SH-SY5Y (cell line): ENCODE results near the gene DGKA.

ENCODE experiments used
- GATA2 ChIP-seq: IDR thresholded peaks from 2 replicates; pipeline ENCODE4 v1.6.1; 2011; ENCODE audit warnings: mild to moderate bottlenecking, low read depth, low read length
- GATA3 ChIP-seq: IDR thresholded peaks from 2 replicates; pipeline ENCODE4 v1.6.1; 2011; ENCODE audit warnings: low read depth, mild to moderate bottlenecking, low read length, moderate library complexity

Gene DGKA

DNA sequence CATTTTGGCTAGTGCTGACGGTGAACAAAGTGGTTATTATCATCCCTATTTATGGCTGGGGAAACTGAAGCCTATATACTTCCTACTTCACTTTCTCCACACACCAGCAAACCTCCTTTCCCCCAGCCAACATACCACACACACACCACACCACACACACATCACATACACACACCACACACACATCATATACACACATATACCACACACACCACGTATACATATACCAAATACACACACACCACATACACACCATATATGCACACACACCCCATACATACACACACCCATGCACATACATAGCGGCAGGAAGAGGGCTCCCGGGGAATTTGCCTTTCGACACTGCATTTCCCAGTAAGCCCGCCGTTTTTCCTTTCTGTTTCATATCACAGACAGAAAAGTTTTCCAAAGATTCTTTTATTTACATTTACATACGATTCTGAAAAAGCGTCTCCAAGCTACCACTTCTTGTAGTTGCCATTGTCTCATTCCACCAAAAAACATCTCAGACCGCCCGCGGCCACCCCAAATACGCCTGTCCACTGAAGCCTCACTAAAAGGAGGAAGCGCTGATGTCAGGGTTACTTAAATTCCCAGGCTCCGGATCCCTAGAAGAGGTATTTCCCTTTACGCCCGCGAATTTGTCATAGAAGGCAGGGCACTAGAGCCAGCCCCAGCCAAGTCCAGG lies 42.1 kb downstream of the DGKA start:
- no peak for TF ChIP-seq GATA3
- TF ChIP-seq GATA2: no peak

DNA sequence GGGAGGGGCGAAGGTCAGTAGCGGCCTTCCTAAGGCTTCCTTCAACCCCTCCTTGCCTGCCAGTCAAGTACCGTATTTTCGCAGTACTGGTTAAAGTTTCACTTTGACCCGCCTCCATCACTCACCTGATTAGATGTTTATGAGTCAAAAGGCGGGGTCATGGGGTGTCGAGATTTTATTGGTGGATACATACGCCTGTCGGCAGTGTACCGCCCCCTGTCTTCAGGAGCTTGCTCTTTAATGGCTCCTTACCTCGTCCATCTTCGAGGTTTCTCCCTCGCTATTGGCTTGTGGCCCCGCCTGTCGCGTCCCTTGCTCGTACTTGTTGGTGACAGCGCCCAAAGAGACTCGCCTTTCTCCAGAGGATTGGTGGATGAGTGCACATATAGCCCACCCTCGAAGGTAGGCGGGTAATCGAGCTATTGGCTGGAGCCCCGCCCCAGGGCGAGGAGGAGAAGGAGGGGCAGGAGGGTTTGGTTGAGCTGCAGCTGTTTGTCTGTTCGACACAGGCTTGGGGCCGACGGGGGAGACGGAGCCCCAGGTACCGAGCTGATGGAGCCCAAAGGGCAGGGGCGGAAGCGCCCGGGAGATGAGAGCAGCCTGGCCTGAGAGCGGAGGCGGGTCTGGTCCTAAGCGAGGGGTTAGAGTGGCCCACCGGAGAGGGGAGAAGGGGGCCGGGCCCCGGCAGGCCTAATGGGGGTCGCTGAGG lies 42.8 kb downstream of the DGKA start, which contains the start of gene RAB5B:
TSS of gene RAB5B (plus strand) at position 480 of the 709 bp plus-strand sequence. CDS start 12,883 bp downstream, outside the sequence.
- TF ChIP-seq GATA3 (no peak), GATA2 (no peak)

DNA sequence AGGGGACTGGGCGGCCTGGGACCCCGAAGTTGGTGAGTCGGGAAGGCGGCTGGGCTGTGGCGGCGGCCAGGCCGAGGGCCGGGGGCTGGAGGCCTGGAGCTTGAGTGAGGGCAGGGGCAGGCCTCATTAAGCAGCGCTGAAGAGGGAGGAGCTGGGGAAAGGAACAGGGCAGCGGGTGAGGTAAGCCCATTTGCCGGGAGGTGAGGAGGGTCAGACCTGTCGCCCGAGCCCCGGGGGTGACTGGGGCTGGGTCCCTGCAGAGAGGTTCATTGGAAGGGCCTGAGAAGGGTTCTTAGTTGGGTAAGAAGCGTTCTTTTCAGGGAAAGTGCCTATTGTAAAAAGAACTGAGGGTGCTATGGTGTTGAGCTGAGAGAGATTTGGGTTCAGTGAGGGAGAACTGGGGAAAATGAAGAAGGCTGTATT lies 43.4 kb downstream of the DGKA start:
- no peak for TF ChIP-seq GATA2
- no peak for TF ChIP-seq GATA3

DNA sequence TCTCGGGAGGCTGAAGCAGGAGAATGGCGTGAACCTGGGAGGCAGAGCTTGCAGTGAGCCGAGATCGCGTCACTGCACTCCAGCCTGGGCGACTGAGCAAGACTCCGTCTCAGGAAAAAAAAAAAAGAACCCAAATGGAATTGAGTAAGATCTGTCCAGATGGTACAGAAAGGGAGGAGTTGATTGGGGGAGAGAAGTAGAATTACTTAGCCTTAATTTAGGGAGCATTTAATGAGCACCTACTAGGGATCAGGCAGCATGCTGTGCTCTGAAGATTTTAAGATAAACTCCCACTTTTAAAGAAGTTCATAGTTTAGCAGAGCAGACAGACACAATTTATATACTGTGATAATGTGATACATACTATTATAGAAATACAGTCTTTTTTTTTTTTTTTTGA lies 47.4 kb downstream of the DGKA start:
- TF ChIP-seq GATA3: no peak
- TF ChIP-seq GATA2: no peak

DNA sequence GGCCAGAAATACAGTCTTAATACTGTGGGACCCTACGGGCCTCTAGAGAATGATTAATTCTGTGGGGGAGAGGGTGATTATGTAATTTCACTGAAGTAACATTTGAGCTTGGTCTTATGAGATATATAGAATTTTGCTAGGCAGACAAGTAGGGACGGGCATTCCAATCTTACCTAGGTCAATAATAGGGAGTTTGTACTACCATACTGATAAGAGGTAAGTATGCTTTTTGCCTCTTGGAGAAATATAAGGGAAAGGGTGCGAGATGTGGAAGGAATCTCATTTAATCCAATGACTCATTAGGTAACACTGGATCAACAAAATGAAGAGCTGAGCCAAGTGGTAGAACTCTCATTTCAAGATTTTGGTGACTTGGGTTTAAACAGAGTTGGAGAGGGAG lies 48.1 kb downstream of the DGKA start:
- TF ChIP-seq GATA3: no peak
- TF ChIP-seq GATA2: no peak

DNA sequence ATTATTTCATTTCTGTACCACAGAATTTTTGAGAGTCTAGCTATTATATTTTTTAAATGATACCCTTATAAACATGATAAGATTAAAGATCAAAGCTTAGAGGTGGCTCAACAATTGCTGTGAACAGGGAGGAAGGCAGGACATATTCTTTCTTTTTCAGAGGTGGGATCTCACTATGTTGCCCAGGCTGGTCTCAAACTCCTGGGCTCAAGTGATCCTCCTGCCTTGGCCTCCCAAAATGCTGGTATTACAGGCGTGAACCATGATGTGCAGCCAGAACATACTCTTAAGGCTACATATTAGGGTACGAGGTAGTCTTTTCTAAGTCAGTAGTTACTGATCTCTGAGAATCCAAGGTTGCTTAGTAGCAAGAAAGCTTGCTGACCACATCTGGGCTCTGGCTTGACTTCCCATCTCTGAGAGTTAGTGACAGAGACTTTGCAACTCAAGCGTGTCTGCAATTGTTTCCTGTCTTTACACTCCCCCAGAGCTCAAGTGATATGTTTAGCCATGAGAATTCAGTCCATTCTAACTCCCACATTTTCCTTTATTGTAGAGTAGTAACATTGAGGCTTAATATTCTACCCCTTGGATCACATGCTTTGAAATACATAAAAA lies 51.5 kb downstream of the DGKA start:
- TF ChIP-seq GATA2 (no peak), GATA3 (no peak)

DNA sequence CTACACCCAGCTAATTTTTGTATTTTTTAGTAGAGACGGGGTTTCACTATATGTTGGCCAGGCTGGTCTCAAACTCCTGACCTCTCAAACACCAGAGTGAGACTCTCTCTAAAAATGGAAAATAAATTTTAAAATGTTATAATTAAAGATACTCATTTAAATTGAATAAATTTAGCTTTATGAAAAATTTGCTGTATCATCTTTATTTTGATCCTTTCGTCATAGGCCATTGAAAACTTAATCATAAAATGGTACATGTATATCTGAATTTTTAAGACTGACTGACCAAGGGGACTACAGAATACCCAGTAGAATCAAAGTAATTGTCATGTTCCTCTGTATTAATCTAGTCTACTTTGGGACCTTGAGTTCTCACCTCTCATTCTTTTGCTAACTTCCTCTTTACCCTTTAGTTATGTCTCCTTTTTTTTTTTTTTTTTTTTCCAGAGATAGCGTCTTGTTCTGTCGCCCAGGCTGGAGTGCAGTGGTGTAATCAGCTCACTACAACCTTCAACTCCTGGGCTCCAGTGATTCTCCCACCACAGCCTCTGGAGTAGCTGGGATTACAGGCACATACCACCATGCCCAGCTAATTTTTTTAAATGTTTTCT lies 52.4 kb downstream of the DGKA start:
- TF ChIP-seq GATA2 (no peak), GATA3 (no peak)

DNA sequence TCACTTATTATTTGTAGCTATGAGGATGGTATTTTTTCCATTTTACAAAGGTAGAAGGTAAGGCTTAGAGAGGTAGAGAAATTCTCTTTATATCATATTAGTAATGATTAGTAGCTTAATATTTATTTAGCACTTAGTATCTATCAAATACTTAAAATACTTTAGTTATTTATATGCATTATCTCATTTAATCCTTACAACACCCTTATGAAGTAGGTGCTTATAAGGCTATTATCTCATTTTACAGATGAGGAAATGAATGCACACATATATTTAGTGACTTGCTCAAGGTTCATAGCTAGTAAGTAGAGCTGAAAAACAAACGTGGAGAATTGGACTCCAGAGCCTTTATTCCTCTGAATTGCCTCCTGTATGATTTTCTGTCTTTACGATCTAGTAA lies 53.9 kb downstream of the DGKA start:
- TF ChIP-seq GATA3 (no peak), GATA2 (no peak)

DNA sequence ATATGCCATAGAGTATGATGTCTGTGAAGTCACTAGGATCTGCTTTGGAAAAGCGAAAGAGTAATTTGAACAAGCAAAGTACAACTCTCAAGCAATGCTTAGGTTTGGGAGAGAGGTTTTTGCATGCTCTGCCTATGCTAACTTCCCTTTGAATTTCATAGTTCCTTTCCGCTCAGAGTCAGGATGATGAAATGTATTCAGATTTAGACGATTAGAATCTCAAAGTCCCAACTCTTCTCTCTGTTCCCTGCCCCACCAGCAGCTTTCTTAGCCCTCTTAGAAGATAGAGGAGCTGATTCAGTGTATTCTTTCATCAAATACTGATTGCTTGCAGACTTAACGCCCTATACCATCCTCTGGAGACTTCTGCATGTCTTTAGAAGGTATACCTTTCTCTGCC lies 54.4 kb downstream of the DGKA start:
- no peak for TF ChIP-seq GATA3
- no peak for TF ChIP-seq GATA2

DNA sequence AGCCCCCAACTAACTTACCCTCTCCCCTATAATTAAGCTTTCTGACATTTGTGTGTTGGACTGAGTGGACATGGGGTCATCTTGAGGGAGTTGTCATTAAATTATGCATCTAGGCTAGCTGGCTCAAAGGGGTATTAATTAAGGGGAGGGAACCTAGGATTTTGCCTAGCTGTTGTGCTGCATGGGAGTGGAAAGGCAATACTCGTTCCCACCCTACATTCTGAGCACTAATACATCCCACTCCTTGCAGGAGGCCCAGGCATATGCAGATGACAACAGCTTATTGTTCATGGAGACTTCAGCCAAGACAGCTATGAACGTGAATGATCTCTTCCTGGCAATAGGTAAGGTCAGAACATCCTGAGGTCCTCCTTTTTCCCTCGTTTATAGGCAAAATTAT lies 60.1 kb downstream of the DGKA start:
- TF ChIP-seq GATA2: no peak
- no peak for TF ChIP-seq GATA3

DNA sequence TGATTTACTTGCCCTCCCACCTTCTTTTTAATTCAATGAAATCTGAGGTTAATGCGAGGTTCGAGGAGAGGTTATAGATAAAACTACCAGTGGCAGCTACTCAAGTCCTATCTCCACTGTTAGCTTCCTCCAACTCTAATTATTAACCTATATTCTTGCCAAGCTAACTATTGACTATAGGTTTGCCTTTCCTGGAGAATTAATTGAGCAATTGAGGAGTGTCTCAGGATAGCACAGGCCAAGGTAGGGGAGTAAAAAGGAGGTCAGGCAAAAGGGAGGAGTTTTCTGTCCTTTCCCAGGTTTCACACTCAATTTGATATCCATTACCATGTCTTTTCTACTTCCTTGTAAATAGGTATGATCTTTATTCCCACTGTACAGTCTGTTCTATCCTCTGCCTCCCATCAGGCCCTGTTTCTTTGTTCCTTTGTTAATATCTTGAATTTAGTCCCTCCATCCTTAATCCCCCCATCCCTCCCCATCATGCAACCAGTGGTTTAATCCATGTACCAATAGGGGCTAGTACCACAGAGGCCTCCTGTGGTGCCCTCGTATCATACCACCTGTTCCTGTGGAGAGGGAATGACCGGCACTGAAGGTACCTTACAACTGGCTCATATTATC lies 62.4 kb downstream of the DGKA start:
- no peak for TF ChIP-seq GATA2
- no peak for TF ChIP-seq GATA3

DNA sequence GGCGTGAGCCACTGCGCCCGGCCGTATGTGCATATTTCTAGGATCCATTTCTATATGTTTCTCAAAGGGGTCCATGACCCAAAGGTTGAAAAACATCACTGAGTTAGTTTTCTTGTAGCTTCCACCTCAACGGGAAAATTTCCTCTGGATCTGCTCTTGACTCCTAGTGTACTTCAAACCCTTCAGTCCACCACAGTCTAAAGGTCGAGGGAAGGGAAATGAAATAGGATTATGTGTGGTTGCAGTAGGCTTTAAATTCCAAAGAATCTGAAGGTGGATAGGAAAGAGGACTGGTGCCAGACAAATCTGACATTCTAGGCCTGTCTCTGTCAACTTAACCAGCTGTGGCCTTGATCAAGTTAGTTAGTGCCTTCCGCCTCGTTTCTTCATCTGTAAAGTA lies 64.4 kb downstream of the DGKA start:
- TF ChIP-seq GATA2: no peak
- no peak for TF ChIP-seq GATA3

DNA sequence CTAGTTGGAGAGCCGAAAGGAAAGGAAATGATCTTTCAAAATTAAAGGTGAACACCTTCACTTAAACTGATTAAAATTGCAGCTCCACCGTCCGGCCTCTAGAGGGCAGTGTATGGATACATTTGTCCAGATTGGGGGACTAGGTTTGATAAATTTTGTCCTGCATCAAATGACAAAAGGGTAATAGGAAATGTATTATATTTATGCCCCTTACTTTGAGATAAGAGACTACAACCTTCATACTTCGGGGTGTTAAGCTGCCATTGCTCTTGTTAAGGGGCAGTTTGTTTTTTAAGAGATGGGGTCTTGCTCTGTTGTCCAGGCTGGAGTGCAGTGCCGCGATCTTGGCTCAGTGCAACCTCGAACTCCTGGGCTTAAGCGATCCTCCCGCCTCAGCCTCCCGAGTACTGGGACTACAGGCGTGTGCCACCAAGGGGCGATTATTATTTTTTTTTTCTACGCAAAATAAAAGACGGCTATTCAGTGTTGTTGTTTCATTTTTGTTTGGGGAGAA lies 65.3 kb downstream of the DGKA start:
- no peak for TF ChIP-seq GATA2
- no peak for TF ChIP-seq GATA3
